T-cell (primary cell): ENCODE data around the gene FMN1. TPM values are rescaled to one million over a fixed set of nuclear protein-coding genes. Genes with fewer than 3 reads are reported as not detected.

Experiments used
- ATAC-seq, 4 experiments: fragments of 200-7000 bp in 3 of 4; fragments of 150-1000 bp in 1 of 4; cut with Tn5 transposase; replicated peaks in 1 of 4; 1 replicate in 3 of 4; 2 replicates in 1 of 4; pipeline ENCODE4 v1.10.0; 2021; ENCODE audit warnings: moderate library complexity in 3 of 4, mild to moderate bottlenecking in 2 of 4, moderate number of reproducible peaks in 1 of 4
- CTCF ChIA-PET, 2 donors: fragments of 300-600 bp; sonication (Branson Sonifier 250); formaldehyde crosslinking; loops; one replicate each; lab custom pipeline; 2022; ENCODE audit warnings: antibody characterized with exemption in 2 of 2; lab: Charles Lee
- POLR2A ChIA-PET, 2 donors: fragments of 300-600 bp; sonication (Branson Sonifier 250); formaldehyde crosslinking; loops; one replicate each; lab custom pipeline; 2022; ENCODE audit warnings: antibody characterized with exemption in 2 of 2; lab: Charles Lee
- DNase-seq, 35 experiments: peaks; one replicate each; pipeline versions ENCODE4 v3.0.0 to v3.0.0-alpha.2; 2013 to 2023
- H3K27ac ChIP-seq: one replicate; pipeline ENCODE4 v1.5.1; 2013; ENCODE audit warnings: low read length
- H3K27me3 ChIP-seq, 2 experiments: replicated peaks in 1 of 2; 1 replicate in 1 of 2; 2 replicates in 1 of 2; pipeline versions ENCODE4 v1.6.1 to v1.7.0; 2013; ENCODE audit warnings: low read length in 1 of 2, mixed read lengths in 1 of 2; ENCODE audit not compliant: control insufficient read depth in 2 of 2, insufficient read depth in 2 of 2; ENCODE audit errors: extremely low read depth in 1 of 2
- H3K36me3 ChIP-seq, 2 donors: 1 replicate in 1 of 2; 2 replicates in 1 of 2; pipeline versions ENCODE4 v1.6.1 to v1.7.0; 2013; ENCODE audit warnings: low read length in 1 of 2; ENCODE audit not compliant: control insufficient read depth in 2 of 2, insufficient read depth in 1 of 2; ENCODE audit errors: extremely low read depth in 1 of 2
- H3K4me1 ChIP-seq, 2 experiments: 1 replicate in 1 of 2; 2 replicates in 1 of 2; pipeline versions ENCODE4 v1.6.1 to v1.7.0; 2013; ENCODE audit warnings: low read length in 2 of 2, mixed read lengths in 1 of 2; ENCODE audit not compliant: insufficient read depth in 2 of 2, control insufficient read depth in 1 of 2; ENCODE audit errors: extremely low read depth in 1 of 2
- H3K4me3 ChIP-seq, 2 donors: 1 replicate in 1 of 2; 2 replicates in 1 of 2; pipeline versions ENCODE4 v1.5.1 to v1.7.0; 2013; ENCODE audit warnings: mild to moderate bottlenecking in 2 of 2, low read length in 1 of 2, moderate library complexity in 1 of 2; ENCODE audit not compliant: control insufficient read depth in 1 of 2; ENCODE audit errors: extremely low read depth in 1 of 2
- H3K9me3 ChIP-seq: 2 replicates; pipeline ENCODE4 v1.7.0; 2013
- H3K27ac Mint-ChIP-seq, 2 donors: one replicate each; pipeline ENCODE4 v1.8.0; 2020 to 2021; ENCODE audit warnings: mild to moderate bottlenecking in 2 of 2, mixed read lengths in 2 of 2
- H3K27me3 Mint-ChIP-seq, 2 donors: one replicate each; pipeline ENCODE4 v1.8.0; 2021 to 2022; ENCODE audit warnings: mixed read lengths in 2 of 2
- H3K36me3 Mint-ChIP-seq: one replicate; pipeline ENCODE4 v1.8.0; 2021; ENCODE audit warnings: mixed read lengths
- H3K4me1 Mint-ChIP-seq, 3 donors: one replicate each; pipeline ENCODE4 v1.8.0; 2020 to 2022; ENCODE audit warnings: mixed read lengths in 3 of 3, mild to moderate bottlenecking in 1 of 3
- H3K4me3 Mint-ChIP-seq, 3 donors: one replicate each; pipeline ENCODE4 v1.8.0; 2020 to 2022; ENCODE audit warnings: mild to moderate bottlenecking in 3 of 3, mixed read lengths in 3 of 3, moderate library complexity in 3 of 3
- H3K9me3 Mint-ChIP-seq, 3 donors: one replicate each; pipeline ENCODE4 v1.8.0; 2020 to 2022; ENCODE audit warnings: mixed read lengths in 3 of 3
- WGBS: methylation state at CpG from one replicate; pipeline ENCODE4 v1.1.5; 2013; ENCODE audit warnings: missing lambda C conversion rate; ENCODE audit not compliant: insufficient coverage; 5-methylcytosine and 5-hydroxymethylcytosine counted together
- total RNA-seq, 35 experiments: library from RNA in 6 of 35; stranded (reverse) in 6 of 35; fragments of 120-200 nt in 1 of 35; gene quantifications; one replicate each; pipeline versions ENCODE4 v1.2.1 to v1.2.4 and lab custom pipeline; 2013 to 2026

FMN1 gene
- total RNA-seq, 5 donors from 2014 or later (not counting 1 experiment from before 2014, with no cell fraction given): 0.20 to 22.4 (median 14.9) TPM

GRCh38 chr15:32826685-32827084 lies 367.8 kb downstream of the FMN1 start:
- CTCF ChIA-PET: no interaction called here
- peaks cover 3 to 14% of the 10 kb centered on the region in 2 donors for H3K27me3 Mint-ChIP-seq

GRCh38 chr15:32825219-32825618 lies 369.3 kb downstream of the FMN1 start:
- Mint-ChIP-seq H3K27ac (no peak overlapping the region), H3K4me3 (no peak overlapping the region), H3K9me3 (no peaks in the 10 kb centered on the region), H3K27me3 (peaks cover 3 to 14% of the 10 kb centered on the region in 2 donors), H3K4me1 (no peaks in the 10 kb centered on the region), H3K36me3 (no peaks in the 10 kb centered on the region)
- POLR2A ChIA-PET: no interaction called here
- DNase-seq: no peak
- H3K4me3 ChIP-seq: no peak overlapping the region
- ATAC-seq: no peak
- CTCF ChIA-PET: no interaction called here
- no peaks in the 10 kb centered on the region for H3K9me3 ChIP-seq
- no peaks in the 10 kb centered on the region for H3K36me3 ChIP-seq
- H3K4me1 ChIP-seq: no peaks in the 10 kb centered on the region
- H3K27ac ChIP-seq: no peak overlapping the region
- WGBS: 87% methylated on average over 4 of the region's 4 CpGs
- peaks cover 0 to 3% of the 10 kb centered on the region in 2 experiments for H3K27me3 ChIP-seq

More at GRCh38 chr15:32826685-32827084, 367.8 kb downstream of the FMN1 start:
- Mint-ChIP-seq H3K4me1 (no peaks in the 10 kb centered on the region), H3K27ac (no peak overlapping the region), H3K36me3 (no peaks in the 10 kb centered on the region), H3K9me3 (no peaks in the 10 kb centered on the region), H3K4me3 (no peak overlapping the region)
- Histone ChIP-seq H3K9me3 (no peaks in the 10 kb centered on the region), H3K4me3 (no peak overlapping the region), H3K4me1 (no peaks in the 10 kb centered on the region), H3K36me3 (no peaks in the 10 kb centered on the region), H3K27me3 (peaks cover 0 to 3% of the 10 kb centered on the region in 2 experiments), H3K27ac (no peak overlapping the region)
- no peak for ATAC-seq
- DNase-seq: no peak
- WGBS: 89% methylated on average over 3 of the region's 5 CpGs
- POLR2A ChIA-PET: no interaction called here

- Mint-ChIP-seq H3K36me3 (no peaks in the 10 kb centered on the region), H3K27me3 (peaks cover 3 to 14% of the 10 kb centered on the region in 2 donors), H3K9me3 (no peaks in the 10 kb centered on the region), H3K4me3 (no peak overlapping the region), H3K27ac (no peak overlapping the region), H3K4me1 (no peaks in the 10 kb centered on the region)
- Histone ChIP-seq H3K36me3 (no peaks in the 10 kb centered on the region), H3K27me3 (peaks cover 0 to 3% of the 10 kb centered on the region in 2 experiments), H3K4me1 (no peaks in the 10 kb centered on the region), H3K4me3 (no peak overlapping the region), H3K27ac (no peak overlapping the region), H3K9me3 (no peaks in the 10 kb centered on the region)
- ChIA-PET CTCF (no interaction called here), POLR2A (no interaction called here)
- no peak for DNase-seq
- ATAC-seq: no peak
- 43% methylated on average over 5 of the region's 5 CpGs for WGBS
Observed at GRCh38 chr15:32824777-32825176, 369.7 kb downstream of the FMN1 start.

- ATAC-seq (no peak), DNase-seq (no peak)
- no peaks in the 10 kb centered on the region for H3K4me1 Mint-ChIP-seq
- H3K4me3 Mint-ChIP-seq: no peak overlapping the region
- Histone ChIP-seq H3K36me3 (no peaks in the 10 kb centered on the region), H3K27ac (no peak overlapping the region), H3K27me3 (peaks cover 0 to 3% of the 10 kb centered on the region in 2 experiments), H3K4me1 (no peaks in the 10 kb centered on the region), H3K4me3 (no peak overlapping the region), H3K9me3 (no peaks in the 10 kb centered on the region)
- 78% methylated on average over 3 of the region's 4 CpGs for WGBS
- H3K27ac Mint-ChIP-seq: no peak overlapping the region
- no peaks in the 10 kb centered on the region for H3K36me3 Mint-ChIP-seq
- H3K9me3 Mint-ChIP-seq: no peaks in the 10 kb centered on the region
- peaks cover 3 to 14% of the 10 kb centered on the region in 2 donors for H3K27me3 Mint-ChIP-seq
- POLR2A ChIA-PET: no interaction called here
- CTCF ChIA-PET: no interaction called here
Observed at GRCh38 chr15:32823750-32824149, 370.8 kb downstream of the FMN1 start.

GRCh38 chr15:32822739-32823138 lies 371.8 kb downstream of the FMN1 start:
- Histone ChIP-seq H3K4me3 (no peak overlapping the region), H3K27me3 (peaks cover 0 to 3% of the 10 kb centered on the region in 2 experiments), H3K4me1 (no peaks in the 10 kb centered on the region), H3K36me3 (no peaks in the 10 kb centered on the region), H3K9me3 (no peaks in the 10 kb centered on the region), H3K27ac (no peak overlapping the region)
- no peak overlapping the region for H3K27ac Mint-ChIP-seq
- H3K27me3 Mint-ChIP-seq: peaks cover 3 to 14% of the 10 kb centered on the region in 2 donors
- H3K36me3 Mint-ChIP-seq: no peaks in the 10 kb centered on the region
- CTCF ChIA-PET: interaction anchor here in 1 of 2 donors (0.6 kb wide), 1 partner anchor 1249 kb away, joined by 3 read pairs; no protein-coding TSS in a partner anchor
- no peak overlapping the region for H3K4me3 Mint-ChIP-seq
- POLR2A ChIA-PET: interaction anchor here in 1 of 2 donors (0.6 kb wide), 1 partner anchor 20 kb away, joined by 7 read pairs; no protein-coding TSS in a partner anchor
- no CpG with 5 or more reads among the region's 3 CpGs for WGBS
- ATAC-seq: no peak
- H3K4me1 Mint-ChIP-seq: no peaks in the 10 kb centered on the region
- DNase-seq: no peak
- no peaks in the 10 kb centered on the region for H3K9me3 Mint-ChIP-seq

GRCh38 chr15:32819448-32819847 lies 375.1 kb downstream of the FMN1 start:
- DNase-seq: no peak
- no peak overlapping the region for H3K4me3 Mint-ChIP-seq
- no peak overlapping the region for H3K27ac Mint-ChIP-seq
- Histone ChIP-seq H3K36me3 (no peaks in the 10 kb centered on the region), H3K27me3 (peaks cover 0 to 3% of the 10 kb centered on the region in 2 experiments), H3K9me3 (no peaks in the 10 kb centered on the region), H3K27ac (no peak overlapping the region), H3K4me1 (no peaks in the 10 kb centered on the region), H3K4me3 (no peak overlapping the region)
- H3K4me1 Mint-ChIP-seq: no peaks in the 10 kb centered on the region
- H3K9me3 Mint-ChIP-seq: no peaks in the 10 kb centered on the region
- peaks cover 0 to 4% of the 10 kb centered on the region in 2 donors for H3K27me3 Mint-ChIP-seq
- WGBS: no CpG with 5 or more reads among the region's 3 CpGs
- ChIA-PET CTCF (no interaction called here), POLR2A (no interaction called here)
- H3K36me3 Mint-ChIP-seq: no peaks in the 10 kb centered on the region
- no peak for ATAC-seq
